ENCODE results near the gene NAPA.

NAPA gene

GRCh38 chr19:47539747-47540311, 25.0 kb upstream of the NAPA start:
- no peak for FAIRE-seq
- no peak for TF ChIP-seq POLR2A (IDR thresholded peaks at IDR 0.05; ENCODE audit: low read depth, low read length)
- no peak for DNase-seq (ENCODE audit: insufficient read length, low spot score)

- FAIRE-seq, result no peak
- TF ChIP-seq POLR2A (IDR thresholded peaks at IDR 0.05; ENCODE audit: low read depth, low read length), result no peak
- no peak for DNase-seq (ENCODE audit: insufficient read length, low spot score)
These were observed 23.9 kb upstream of the NAPA start for GRCh38 chr19:47538812-47539211.

GRCh38 chr19:47537493-47537892, 22.6 kb upstream of the NAPA start:
- no peak for TF ChIP-seq POLR2A (IDR thresholded peaks at IDR 0.05; ENCODE audit: low read depth, low read length)
- no peak for FAIRE-seq
- no peak for DNase-seq (ENCODE audit: insufficient read length, low spot score)

GRCh38 chr19:47534628-47535027, 19.8 kb upstream of the NAPA start:
- no peak for TF ChIP-seq POLR2A (IDR thresholded peaks at IDR 0.05; ENCODE audit: low read depth, low read length)
- DNase-seq (ENCODE audit: insufficient read length, low spot score), result no peak
- no peak for FAIRE-seq

GRCh38 chr19:47531640-47532387, 17.0 kb upstream of the NAPA start:
- TF ChIP-seq POLR2A (IDR thresholded peaks at IDR 0.05; ENCODE audit: low read depth, low read length), result no peak
- DNase-seq (ENCODE audit: insufficient read length, low spot score) (no peak), FAIRE-seq (no peak)

- DNase-seq (ENCODE audit: insufficient read length, low spot score) (no peak), FAIRE-seq (no peak)
- no peak for TF ChIP-seq POLR2A (IDR thresholded peaks at IDR 0.05; ENCODE audit: low read depth, low read length)
These were observed 14.3 kb upstream of the NAPA start for GRCh38 chr19:47529018-47529742.

- no peak for TF ChIP-seq POLR2A (IDR thresholded peaks at IDR 0.05; ENCODE audit: low read depth, low read length)
- no peak for FAIRE-seq
- no peak for DNase-seq (ENCODE audit: insufficient read length, low spot score)
These were observed 11.9 kb upstream of the NAPA start for GRCh38 chr19:47526798-47527197.

GRCh38 chr19:47523473-47523872, 8.6 kb upstream of the NAPA start:
- FAIRE-seq, result no peak
- no peak for TF ChIP-seq POLR2A (IDR thresholded peaks at IDR 0.05; ENCODE audit: low read depth, low read length)

GRCh38 chr19:47521473-47522180, 6.8 kb upstream of the NAPA start:
- FAIRE-seq, result no peak
- no peak for TF ChIP-seq POLR2A (IDR thresholded peaks at IDR 0.05; ENCODE audit: low read depth, low read length)
- DNase-seq (ENCODE audit: insufficient read length, low spot score), result no peak

More at GRCh38 chr19:47523473-47523872, 8.6 kb upstream of the NAPA start:
- DNase-seq (ENCODE audit: insufficient read length, low spot score), result no peak

- no peak for TF ChIP-seq POLR2A (IDR thresholded peaks at IDR 0.05; ENCODE audit: low read depth, low read length)
- FAIRE-seq, result no peak
These were observed 6.0 kb upstream of the NAPA start for GRCh38 chr19:47520839-47521238.

GRCh38 chr19:47520343-47520806, 5.5 kb upstream of the NAPA start:
- FAIRE-seq (no peak), DNase-seq (ENCODE audit: insufficient read length, low spot score) (no peak)
- no peak for TF ChIP-seq POLR2A (IDR thresholded peaks at IDR 0.05; ENCODE audit: low read depth, low read length)

More at GRCh38 chr19:47520839-47521238, 6.0 kb upstream of the NAPA start:
- DNase-seq (ENCODE audit: insufficient read length, low spot score), result no peak

- no peak for TF ChIP-seq POLR2A (IDR thresholded peaks at IDR 0.05; ENCODE audit: low read depth, low read length)
- DNase-seq (ENCODE audit: insufficient read length, low spot score) (no peak), FAIRE-seq (no peak)
These were observed 4.0 kb upstream of the NAPA start for GRCh38 chr19:47518854-47519253.

- DNase-seq (ENCODE audit: insufficient read length, low spot score), result no peak
- no peak for FAIRE-seq
- no peak for TF ChIP-seq POLR2A (IDR thresholded peaks at IDR 0.05; ENCODE audit: low read depth, low read length)
These were observed 3.3 kb upstream of the NAPA start for GRCh38 chr19:47518139-47518538.

All from H54 (cell line).